ENCODE data around the gene SEC24B.

SEC24B gene

GRCh38 chr4:109433205-109434006 lies at the start of gene SEC24B:
SEC24B (plus strand) TSS chr4:109433815; CDS start chr4:109433870, 55 bp downstream.
- FAIRE-seq (peak; percentile 88), DNase-seq (ENCODE audit: extremely low spot score, insufficient read length, low read depth) (peak; percentile 65)

GRCh38 chr4:109383823-109384222 lies 49.8 kb upstream of the SEC24B start:
- FAIRE-seq (no peak), DNase-seq (ENCODE audit: extremely low spot score, insufficient read length, low read depth) (no peak)

GRCh38 chr4:109385260-109385659 lies 48.4 kb upstream of the SEC24B start:
- DNase-seq (ENCODE audit: extremely low spot score, insufficient read length, low read depth) (no peak), FAIRE-seq (no peak)

- FAIRE-seq (no peak), DNase-seq (ENCODE audit: extremely low spot score, insufficient read length, low read depth) (no peak)
Measured at GRCh38 chr4:109389369-109390114, 44.1 kb upstream of the SEC24B start.

GRCh38 chr4:109390115-109390768 lies 43.4 kb upstream of the SEC24B start:
- DNase-seq (ENCODE audit: extremely low spot score, insufficient read length, low read depth) (no peak), FAIRE-seq (no peak)

- DNase-seq (ENCODE audit: extremely low spot score, insufficient read length, low read depth), result no peak
- FAIRE-seq, result no peak
Measured at GRCh38 chr4:109395694-109396093, 37.9 kb upstream of the SEC24B start.

GRCh38 chr4:109398928-109399327 lies 34.7 kb upstream of the SEC24B start:
- FAIRE-seq (no peak), DNase-seq (ENCODE audit: extremely low spot score, insufficient read length, low read depth) (no peak)

GRCh38 chr4:109406337-109406931 lies 27.2 kb upstream of the SEC24B start:
- peak; percentile 18 for DNase-seq (ENCODE audit: extremely low spot score, insufficient read length, low read depth)
- FAIRE-seq, result peak; percentile 76

- FAIRE-seq (no peak), DNase-seq (ENCODE audit: extremely low spot score, insufficient read length, low read depth) (no peak)
Measured at GRCh38 chr4:109407027-109407737, 26.4 kb upstream of the SEC24B start.

GRCh38 chr4:109408711-109409110 lies 24.9 kb upstream of the SEC24B start:
- DNase-seq (ENCODE audit: extremely low spot score, insufficient read length, low read depth) (no peak), FAIRE-seq (no peak)

GRCh38 chr4:109410226-109410625 lies 23.4 kb upstream of the SEC24B start:
- DNase-seq (ENCODE audit: extremely low spot score, insufficient read length, low read depth) (no peak), FAIRE-seq (no peak)

- DNase-seq (ENCODE audit: extremely low spot score, insufficient read length, low read depth), result no peak
- no peak for FAIRE-seq
Measured at GRCh38 chr4:109410776-109411175, 22.8 kb upstream of the SEC24B start.

GRCh38 chr4:109411964-109412363 lies 21.7 kb upstream of the SEC24B start:
- no peak for DNase-seq (ENCODE audit: extremely low spot score, insufficient read length, low read depth)
- no peak for FAIRE-seq

GRCh38 chr4:109412776-109413175 lies 20.8 kb upstream of the SEC24B start:
- FAIRE-seq, result no peak
- no peak for DNase-seq (ENCODE audit: extremely low spot score, insufficient read length, low read depth)

- DNase-seq (ENCODE audit: extremely low spot score, insufficient read length, low read depth) (no peak), FAIRE-seq (no peak)
Measured at GRCh38 chr4:109414938-109415337, 18.7 kb upstream of the SEC24B start.

- no peak for FAIRE-seq
- DNase-seq (ENCODE audit: extremely low spot score, insufficient read length, low read depth), result no peak
Measured at GRCh38 chr4:109418588-109418987, 15.0 kb upstream of the SEC24B start.

- no peak for FAIRE-seq
- no peak for DNase-seq (ENCODE audit: extremely low spot score, insufficient read length, low read depth)
Measured at GRCh38 chr4:109419679-109420078, 13.9 kb upstream of the SEC24B start.

- FAIRE-seq (no peak), DNase-seq (ENCODE audit: extremely low spot score, insufficient read length, low read depth) (no peak)
Measured at GRCh38 chr4:109424093-109424841, 9.3 kb upstream of the SEC24B start.

GRCh38 chr4:109425405-109425804 lies 8.2 kb upstream of the SEC24B start:
- FAIRE-seq (no peak), DNase-seq (ENCODE audit: extremely low spot score, insufficient read length, low read depth) (no peak)
